HG03469 (cell line): ENCODE results near the gene NCKAP5L.
A peak's percentile ranks its signal among the peaks of the same experiment; 100 is the strongest.
"Not testable (repeated sequence)": the region's sequence is repeated elsewhere in the genome, so short reads cannot be mapped to it uniquely, and the experiment has no call there.

ENCODE experiments used
- ATAC-seq: cut with Tn5 transposase; IDR thresholded peaks from one replicate; pipeline ENCODE4 v1.9.1; 2021; ENCODE audit warnings: mild to moderate bottlenecking, moderate library complexity, moderate number of reproducible peaks; ENCODE audit not compliant: unreplicated experiment

Gene NCKAP5L

GRCh38 chr12:49866859-49867569, 38.8 kb upstream of the NCKAP5L start:
- no peak for ATAC-seq

- ATAC-seq: no peak
Observed at GRCh38 chr12:49865782-49866135, 37.5 kb upstream of the NCKAP5L start.

- no peak for ATAC-seq
Observed at GRCh38 chr12:49865109-49865781, 37.0 kb upstream of the NCKAP5L start.

GRCh38 chr12:49864798-49865090, 36.5 kb upstream of the NCKAP5L start:
- ATAC-seq: no peak

GRCh38 chr12:49863946-49864797, 36.0 kb upstream of the NCKAP5L start:
- ATAC-seq: no peak

- not testable (repeated sequence) for ATAC-seq
Observed at GRCh38 chr12:49860921-49861320, 32.7 kb upstream of the NCKAP5L start.

GRCh38 chr12:49855890-49856289, 27.7 kb upstream of the NCKAP5L start:
- not testable (repeated sequence) for ATAC-seq

- ATAC-seq: no peak
Observed at GRCh38 chr12:49854976-49855375, 26.8 kb upstream of the NCKAP5L start.

GRCh38 chr12:49853671-49854070, 25.5 kb upstream of the NCKAP5L start:
- no peak for ATAC-seq

GRCh38 chr12:49847161-49847560, 18.9 kb upstream of the NCKAP5L start:
- ATAC-seq: no peak

GRCh38 chr12:49846032-49846431, 17.8 kb upstream of the NCKAP5L start:
- no peak for ATAC-seq

GRCh38 chr12:49843876-49844437, 15.7 kb upstream of the NCKAP5L start:
- no peak for ATAC-seq

GRCh38 chr12:49843411-49843810, 15.2 kb upstream of the NCKAP5L start:
- ATAC-seq: no peak

- peak; percentile 71 for ATAC-seq
Observed at GRCh38 chr12:49842519-49843352, 14.5 kb upstream of the NCKAP5L start, which contains the start of gene BCDIN3D. BCDIN3D (minus strand) TSS chr12:49843106; CDS start chr12:49843087, 19 bp downstream.

- no peak for ATAC-seq
Observed at GRCh38 chr12:49838973-49839633, 10.9 kb upstream of the NCKAP5L start.

GRCh38 chr12:49832836-49833421, 4.7 kb upstream of the NCKAP5L start:
- ATAC-seq: no peak

- ATAC-seq: no peak
Observed at GRCh38 chr12:49831717-49832116, 3.5 kb upstream of the NCKAP5L start.

- no peak for ATAC-seq
Observed at GRCh38 chr12:49827401-49828099, 663 bp downstream of the NCKAP5L start.

- ATAC-seq: no peak
Observed at GRCh38 chr12:49827051-49827400, 1.2 kb downstream of the NCKAP5L start.
